H9 (cell line): Measurements from ENCODE around the gene MAP3K7. TPM values are rescaled to one million over a fixed set of nuclear protein-coding genes. Genes with fewer than 3 reads are reported as not detected.
A peak's percentile ranks its signal among the peaks of the same experiment; 100 is the strongest.

ENCODE experiments used
- DNase-seq: peaks from one replicate; pipeline ENCODE4 v3.0.0-alpha.2; 2017
- H2AFZ ChIP-seq: one replicate; pipeline ENCODE4 v1.6.1; 2013; ENCODE audit warnings: mild to moderate bottlenecking, low read length, control low read depth, moderate library complexity
- H2AK5ac ChIP-seq: 2 replicates; pipeline ENCODE4 v1.6.1; 2013; ENCODE audit warnings: low read length, control low read depth, mixed read lengths; ENCODE audit not compliant: insufficient read length
- H2BK120ac ChIP-seq: one replicate; pipeline ENCODE4 v1.6.1; 2013; ENCODE audit warnings: low read depth, mild to moderate bottlenecking, low read length, control low read depth, inconsistent platforms; ENCODE audit not compliant: poor library complexity, severe bottlenecking
- H2BK12ac ChIP-seq: 2 replicates; pipeline ENCODE4 v1.6.1; 2013; ENCODE audit warnings: low read length, control low read depth, mixed read lengths, low read depth; ENCODE audit not compliant: insufficient read length
- H2BK15ac ChIP-seq: 2 replicates; pipeline ENCODE4 v1.6.1; 2013; ENCODE audit warnings: low read depth, low read length, control low read depth
- H2BK20ac ChIP-seq: one replicate; pipeline ENCODE4 v1.6.1; 2013; ENCODE audit warnings: low read depth, mild to moderate bottlenecking, low read length, control low read depth, inconsistent platforms; ENCODE audit not compliant: poor library complexity, severe bottlenecking
- H2BK5ac ChIP-seq: 2 replicates; pipeline ENCODE4 v1.6.1; 2013; ENCODE audit warnings: low read length, control low read depth, mixed read lengths; ENCODE audit not compliant: insufficient read length
- H3K14ac ChIP-seq: 2 replicates; pipeline ENCODE4 v1.6.1; 2013; ENCODE audit warnings: low read length, control low read depth; ENCODE audit not compliant: insufficient read depth
- H3K18ac ChIP-seq: 2 replicates; pipeline ENCODE4 v1.6.1; 2013; ENCODE audit warnings: low read depth, mild to moderate bottlenecking, mixed read lengths, low read length, control low read depth; ENCODE audit not compliant: insufficient read length
- H3K23ac ChIP-seq: 2 replicates; pipeline ENCODE4 v1.6.1; 2013; ENCODE audit warnings: low read length, control low read depth, mixed read lengths, low read depth; ENCODE audit not compliant: insufficient read length
- H3K23me2 ChIP-seq: 2 replicates; pipeline ENCODE4 v1.6.1; 2013; ENCODE audit warnings: low read depth, mild to moderate bottlenecking, mixed read lengths, low read length, control low read depth; ENCODE audit not compliant: insufficient read length, poor library complexity, severe bottlenecking
- H3K27ac ChIP-seq: 2 replicates; pipeline ENCODE4 v1.5.1; 2013; ENCODE audit warnings: low read length, control low read depth, mixed read lengths, low read depth; ENCODE audit not compliant: insufficient read length
- H3K27me3 ChIP-seq: 2 replicates; pipeline ENCODE4 v1.6.1; 2013; ENCODE audit warnings: low read length, control low read depth, inconsistent platforms; ENCODE audit not compliant: insufficient read depth
- H3K4ac ChIP-seq: 2 replicates; pipeline ENCODE4 v1.6.1; 2013; ENCODE audit warnings: low read depth, mild to moderate bottlenecking, control low read depth, inconsistent platforms, low read length, moderate library complexity
- H3K4me1 ChIP-seq: 2 replicates; pipeline ENCODE4 v1.6.1; 2013; ENCODE audit warnings: low read length, control low read depth, inconsistent platforms; ENCODE audit not compliant: insufficient read depth
- H3K4me2 ChIP-seq: 2 replicates; pipeline ENCODE4 v1.6.1; 2013; ENCODE audit warnings: low read length, control low read depth, mixed read lengths; ENCODE audit not compliant: insufficient read length, insufficient read depth
- H3K56ac ChIP-seq: 2 replicates; pipeline ENCODE4 v1.6.1; 2013; ENCODE audit warnings: low read depth, mild to moderate bottlenecking, mixed read lengths, low read length, control low read depth; ENCODE audit not compliant: insufficient read length
- H3K79me1 ChIP-seq: 2 replicates; pipeline ENCODE4 v1.6.1; 2013; ENCODE audit warnings: low read depth, mild to moderate bottlenecking, moderate library complexity, low read length, control low read depth, inconsistent platforms; ENCODE audit not compliant: insufficient read depth, poor library complexity, severe bottlenecking
- H3K79me2 ChIP-seq: 2 replicates; pipeline ENCODE4 v1.6.1; 2013; ENCODE audit warnings: low read length, control low read depth, inconsistent platforms; ENCODE audit not compliant: insufficient read depth
- H3K9ac ChIP-seq: 2 replicates; pipeline ENCODE4 v1.6.1; 2013; ENCODE audit warnings: low read length, control low read depth, mixed read lengths; ENCODE audit not compliant: insufficient read length; ENCODE audit errors: extremely low read depth
- H3K9me3 ChIP-seq: one replicate; pipeline ENCODE4 v1.6.1; 2013; ENCODE audit warnings: low read depth, low read length, inconsistent platforms; ENCODE audit not compliant: control insufficient read depth
- H3T11ph ChIP-seq: one replicate; pipeline ENCODE4 v1.6.1; 2013; ENCODE audit warnings: mild to moderate bottlenecking, low read length, control low read depth, inconsistent platforms
- H4K20me1 ChIP-seq: one replicate; pipeline ENCODE4 v1.6.1; 2013; ENCODE audit not compliant: control insufficient read depth, insufficient read length, insufficient read depth
- H4K5ac ChIP-seq: 2 replicates; pipeline ENCODE4 v1.6.1; 2013; ENCODE audit warnings: low read depth, mild to moderate bottlenecking, mixed read lengths, low read length, control low read depth; ENCODE audit not compliant: insufficient read length
- H4K8ac ChIP-seq: replicated peaks from 2 replicates; pipeline ENCODE4 v1.6.1; 2013; ENCODE audit warnings: low read length, control low read depth, mixed read lengths, low read depth; ENCODE audit not compliant: insufficient read length
- H4K91ac ChIP-seq: 2 replicates; pipeline ENCODE4 v1.6.1; 2013; ENCODE audit warnings: low read depth, mild to moderate bottlenecking, moderate library complexity, mixed read lengths, low read length, control low read depth; ENCODE audit not compliant: insufficient read length
- H3K27ac Mint-ChIP-seq, 3 experiments: 2 replicates in 2 of 3; 3 replicates in 1 of 3; pipeline ENCODE4 v1.8.0; 2020 to 2021; ENCODE audit warnings: mixed read lengths in 3 of 3, mild to moderate bottlenecking in 1 of 3, moderate library complexity in 1 of 3
- H3K27me3 Mint-ChIP-seq: 2 replicates; pipeline ENCODE4 v1.8.0; 2021; ENCODE audit warnings: low read depth, mild to moderate bottlenecking, moderate library complexity, mixed read lengths
- H3K36me3 Mint-ChIP-seq, 3 experiments: 2 replicates in 2 of 3; 3 replicates in 1 of 3; pipeline ENCODE4 v1.8.0; 2020 to 2021; ENCODE audit warnings: low read depth in 3 of 3, mixed read lengths in 3 of 3; ENCODE audit not compliant: insufficient read depth in 1 of 3
- H3K4me1 Mint-ChIP-seq, 2 experiments: 2 replicates each; pipeline ENCODE4 v1.8.0; 2020; ENCODE audit warnings: mixed read lengths in 2 of 2
- H3K4me3 Mint-ChIP-seq, 2 experiments: 2 replicates in 1 of 2; 3 replicates in 1 of 2; pipeline ENCODE4 v1.8.0; 2020 to 2021; ENCODE audit warnings: mild to moderate bottlenecking in 2 of 2, mixed read lengths in 2 of 2, moderate library complexity in 1 of 2
- H3K9me3 Mint-ChIP-seq, 2 experiments: 2 replicates in 1 of 2; 3 replicates in 1 of 2; pipeline ENCODE4 v1.8.0; 2020; ENCODE audit warnings: mild to moderate bottlenecking in 2 of 2, mixed read lengths in 2 of 2, moderate library complexity in 1 of 2
- CTCF ChIP-seq: fragments of 200-600 bp; sonication (generic); conservative IDR thresholded peaks from 3 replicates; pipeline ENCODE4 v1.8.0; 2021; ENCODE audit warnings: antibody characterized with exemption, mild to moderate bottlenecking
- WGBS: extraction: QIAGEN DNeasy Blood & Tissue Kit; methylation state at CpG from one replicate; pipeline ENCODE4 v1.1.7; 2013; ENCODE audit warnings: missing lambda C conversion rate, low lambda C conversion rate, mixed read lengths; ENCODE audit not compliant: insufficient read length; ENCODE audit errors: extremely low coverage; 5-methylcytosine and 5-hydroxymethylcytosine counted together
- total RNA-seq: library from RNA; stranded (reverse); gene quantifications from 2 replicates; pipeline ENCODE4 v1.2.1, GENCODE V29; 2021

Gene MAP3K7
- total RNA-seq, 1 experiment from 2014 or later = 31.3 TPM

- Mint-ChIP-seq H3K27me3 (no peaks in the 10 kb centered on the region), H3K4me1 (peaks cover 59 to 63% of the 10 kb centered on the region in 2 experiments), H3K4me3 (peak overlapping the region; percentile 50 to 65; a peak in 4 of 5 replicates), H3K27ac (peak overlapping the region; percentile 95 to 99 (median 97)), H3K9me3 (no peaks in the 10 kb centered on the region), H3K36me3 (peaks cover 0 to 8% (median 2%) of the 10 kb centered on the region in 3 experiments; a peak in 2 of 7 replicates)
- Histone ChIP-seq H2BK20ac (no peak overlapping the region), H2AK5ac (no peak overlapping the region), H3K23ac (no peak overlapping the region), H3T11ph (no peak overlapping the region), H3K18ac (no peak overlapping the region), H3K23me2 (peaks cover 2% of the 10 kb centered on the region), H4K91ac (no peak overlapping the region), H3K4ac (no peak overlapping the region), H3K9me3 (no peaks in the 10 kb centered on the region), H3K79me1 (no peaks in the 10 kb centered on the region), H4K8ac (no peak overlapping the region), H2BK120ac (no peak overlapping the region), H4K20me1 (no peaks in the 10 kb centered on the region), H3K27ac (peak overlapping the region; percentile 82), H3K4me1 (peaks cover 17% of the 10 kb centered on the region), H3K14ac (no peak overlapping the region), H3K9ac (peak overlapping the region; percentile 45), H2AFZ (no peak overlapping the region), H4K5ac (no peak overlapping the region), H3K56ac (no peak overlapping the region), H2BK12ac (no peak overlapping the region), H2BK15ac (no peak overlapping the region), H2BK5ac (no peak overlapping the region), H3K79me2 (no peaks in the 10 kb centered on the region), H3K27me3 (no peaks in the 10 kb centered on the region), H3K4me2 (peak overlapping the region; percentile 55)
- peak; percentile 74 for DNase-seq
- no CpG with 5 or more reads among the region's 9 CpGs for WGBS
- TF ChIP-seq CTCF = no peak
These were observed 91.6 kb downstream of the MAP3K7 start for GRCh38 chr6:90495216-90495817.
